Erythroblast (primary cell): ENCODE measurements around the gene RILPL1.
"Not testable (repeated sequence)": the region's sequence is repeated elsewhere in the genome, so short reads cannot be mapped to it uniquely, and the experiment has no call there.

Source experiments
- DNase-seq, 2 experiments: peaks; one replicate each; lab custom pipeline; 2025; lab: John Stamatoyannopoulos, UW
- GATA1 ChIP-seq: IDR thresholded peaks from 2 replicates; pipeline ENCODE4 v1.6.1; 2011; ENCODE audit warnings: low read depth, mild to moderate bottlenecking, control low read depth, low read length, moderate library complexity
- POLR2A ChIP-seq: IDR thresholded peaks from 2 replicates; pipeline ENCODE4 v1.6.1; 2011; ENCODE audit warnings: mild to moderate bottlenecking, low read length

Gene RILPL1

DNA sequence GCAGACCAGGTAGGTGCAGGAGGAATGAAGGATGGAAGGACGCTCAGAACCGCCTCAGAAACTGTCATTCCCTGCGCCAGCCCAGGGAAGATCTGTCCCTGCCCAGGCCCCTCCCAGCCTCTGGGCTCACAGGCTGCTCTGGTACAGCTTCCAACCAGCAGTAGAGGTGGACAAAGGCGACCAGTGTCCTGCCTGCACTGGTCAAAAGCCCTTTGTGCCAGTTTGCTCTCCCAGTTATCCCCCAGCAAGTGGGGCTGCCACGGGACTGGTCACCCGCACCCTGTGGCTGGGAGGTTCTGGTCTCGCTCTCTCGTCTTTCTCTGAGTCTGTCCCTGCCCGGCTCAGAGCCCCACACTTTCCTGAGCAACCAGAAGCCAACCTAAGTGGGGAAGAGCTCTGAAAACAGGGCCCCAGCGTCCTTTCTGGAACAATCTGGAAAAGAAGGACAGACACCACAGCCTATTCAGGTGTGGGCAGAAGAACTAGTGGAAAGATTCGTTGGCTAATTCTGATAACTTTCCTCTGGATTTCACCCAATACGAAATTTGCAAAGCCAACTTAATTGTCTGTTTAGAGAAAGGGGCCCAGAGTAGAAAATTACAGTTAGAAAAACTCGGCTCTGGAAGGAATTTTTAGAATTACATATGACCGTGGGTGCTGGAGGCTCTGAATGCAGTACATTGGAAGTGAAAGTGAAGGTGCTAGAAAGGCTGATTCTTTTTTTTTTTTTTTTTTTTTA is 53.9 kb downstream of the RILPL1 start:
- DNase-seq: no peak

DNA sequence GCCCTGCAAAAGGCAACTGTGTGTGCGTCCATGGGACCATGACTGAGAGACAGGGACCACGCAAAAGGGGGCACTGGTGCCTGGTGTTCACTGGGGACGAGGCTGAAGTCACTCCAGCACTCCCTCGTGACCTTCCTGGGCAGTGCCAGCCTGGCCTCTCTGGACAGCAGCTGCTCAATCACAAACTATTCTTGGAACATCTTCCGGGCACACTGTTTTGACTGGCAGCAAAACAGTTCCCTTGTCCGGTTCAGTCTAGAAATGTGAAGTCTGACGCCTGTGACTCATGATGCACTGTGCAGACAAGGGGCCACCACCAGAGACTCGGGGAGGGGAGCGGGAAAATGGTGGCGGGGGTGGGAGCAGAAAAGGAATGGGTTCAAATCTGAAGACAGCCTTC is 54.8 kb downstream of the RILPL1 start:
- no peak for DNase-seq
- TF ChIP-seq GATA1: no peak
- TF ChIP-seq POLR2A: no peak

More for the DNA sequence above, 53.9 kb downstream of the RILPL1 start:
- TF ChIP-seq GATA1 (no peak), POLR2A (no peak)

DNA sequence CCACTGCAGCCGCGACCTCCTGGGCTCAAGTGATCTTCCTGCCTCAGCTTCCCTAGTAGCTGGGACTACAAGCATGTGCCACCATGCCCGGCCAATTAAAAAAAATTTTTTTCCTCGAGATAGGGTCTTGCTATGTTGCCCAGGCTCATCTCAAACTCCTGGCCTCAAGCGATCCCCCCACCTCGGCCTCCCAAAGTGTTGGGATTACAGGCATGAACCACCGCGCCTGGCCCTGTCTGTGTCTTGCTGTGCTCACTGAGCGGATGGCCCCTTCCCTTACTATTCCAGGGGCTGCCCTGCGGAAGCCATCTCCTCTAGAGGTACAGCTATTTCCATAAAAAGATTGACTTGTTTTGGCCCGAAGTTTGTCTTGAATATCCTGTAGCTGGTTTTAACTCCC is 55.5 kb downstream of the RILPL1 start:
- DNase-seq: no peak
- TF ChIP-seq GATA1: no peak
- TF ChIP-seq POLR2A: no peak

DNA sequence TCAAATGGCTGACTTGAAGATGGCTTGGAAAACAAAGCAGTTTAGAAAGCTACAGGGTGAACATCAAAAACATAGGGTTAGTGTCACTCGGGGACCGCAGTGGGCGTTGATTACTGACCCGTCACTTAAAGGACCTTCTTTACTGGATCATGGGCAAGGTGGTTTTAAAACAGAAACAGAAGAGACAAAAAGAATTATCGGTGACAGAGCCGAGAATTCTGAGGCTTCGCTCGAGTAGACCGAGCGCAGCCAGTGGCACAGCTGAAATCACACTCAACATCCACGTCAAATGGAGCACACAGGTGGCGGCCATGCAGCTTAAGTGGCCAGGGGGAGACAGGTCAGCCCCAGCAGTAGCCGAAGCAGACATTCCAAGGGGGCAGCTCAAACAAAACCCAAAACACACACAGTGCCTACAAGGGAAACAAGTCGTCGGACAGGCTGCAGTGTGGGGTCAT is 58.2 kb downstream of the RILPL1 start:
- no peak for TF ChIP-seq GATA1
- no peak for DNase-seq

DNA sequence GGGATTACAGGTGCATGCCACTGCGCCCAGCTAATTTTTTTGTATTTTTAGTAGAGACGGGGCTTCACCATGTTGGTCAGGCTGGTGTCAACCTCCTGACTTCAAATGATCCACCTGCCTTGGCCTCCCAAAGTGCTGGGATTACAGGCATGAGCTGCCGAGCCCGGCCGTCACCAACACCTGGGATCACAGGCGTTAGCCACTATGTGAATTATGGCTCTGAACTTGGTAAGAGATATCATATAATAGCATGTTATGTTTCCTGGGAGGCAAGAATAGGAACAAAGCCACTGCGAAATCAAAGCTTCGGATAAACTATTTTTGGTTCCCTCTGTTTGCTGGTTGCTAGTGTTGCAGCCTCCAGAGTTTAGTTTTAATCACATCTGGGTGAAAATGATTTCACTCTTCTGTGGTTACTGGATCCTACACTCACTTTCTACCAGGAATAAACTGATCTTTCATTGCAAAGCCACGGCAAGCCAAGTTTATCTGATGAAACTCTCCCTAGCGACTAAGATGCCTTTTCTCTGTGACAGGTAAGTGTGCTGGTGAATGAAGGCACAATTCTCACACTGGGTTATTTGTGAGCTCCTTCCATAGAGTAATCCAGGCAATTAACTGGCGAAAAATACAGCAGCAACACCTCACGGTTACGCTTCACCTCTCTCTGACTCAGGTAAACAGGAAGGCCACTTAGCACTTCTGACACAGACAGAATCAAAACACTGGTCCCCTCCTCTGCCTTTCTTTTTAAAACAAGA is 58.9 kb downstream of the RILPL1 start:
- no peak for DNase-seq

DNA sequence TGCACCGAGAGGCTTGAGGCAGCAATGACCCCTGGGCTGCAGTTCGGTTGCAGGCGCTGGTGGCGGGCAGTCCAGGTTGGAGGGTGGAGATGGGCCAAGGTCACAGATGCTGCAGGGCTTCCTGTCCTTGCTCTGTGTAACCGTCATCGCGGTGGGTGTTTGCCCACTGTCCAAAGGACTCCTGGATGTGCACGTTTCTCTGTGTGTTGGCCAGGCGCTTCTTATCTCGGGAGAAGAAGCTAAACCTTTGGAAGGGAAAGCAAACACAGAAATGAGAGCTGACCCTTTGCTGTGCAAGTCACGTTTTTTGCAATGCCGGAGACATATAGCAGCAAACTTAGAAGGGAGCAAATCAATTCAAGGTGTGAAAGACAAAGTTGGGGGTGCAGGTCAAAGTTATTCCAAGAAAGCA is 61.1 kb downstream of the RILPL1 start:
- no peak for TF ChIP-seq POLR2A
- TF ChIP-seq GATA1: no peak
- no peak for DNase-seq

More for the DNA sequence above, 58.9 kb downstream of the RILPL1 start:
- no peak for TF ChIP-seq GATA1
- TF ChIP-seq POLR2A: no peak

DNA sequence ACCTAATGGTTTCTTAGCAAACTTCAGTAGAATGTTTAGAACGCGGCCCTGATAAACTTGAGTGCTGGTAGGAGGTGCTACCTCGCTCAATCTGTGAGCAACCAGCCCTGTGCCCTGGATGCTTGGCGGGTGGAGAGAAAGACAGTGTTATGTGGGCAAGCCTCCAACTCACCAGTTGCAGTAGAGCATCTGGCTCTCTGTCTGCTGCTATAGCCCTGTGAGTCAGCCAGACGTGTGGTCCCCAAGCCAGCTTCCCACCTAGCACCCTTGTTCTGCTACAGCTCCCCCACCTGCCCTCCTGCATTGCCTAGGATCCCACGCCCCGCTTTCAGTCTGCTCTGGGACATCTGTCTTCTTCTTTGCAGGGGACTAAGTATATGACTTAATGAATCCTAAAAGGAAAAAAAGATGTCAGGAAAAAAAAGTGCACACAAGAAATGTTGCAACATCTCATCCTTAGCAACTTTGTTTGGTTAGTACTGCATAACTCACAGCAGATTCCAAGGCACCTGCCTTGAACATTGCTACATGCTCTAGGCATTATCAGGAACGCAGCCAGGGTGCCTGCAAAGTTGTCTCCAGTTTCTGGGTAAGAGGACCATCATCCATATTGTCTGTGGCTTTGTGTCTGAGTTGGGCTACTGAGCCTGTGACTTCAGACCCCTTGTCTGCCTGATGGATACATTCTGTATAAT is 62.0 kb downstream of the RILPL1 start:
- TF ChIP-seq POLR2A (no peak), GATA1 (no peak)
- no peak for DNase-seq

DNA sequence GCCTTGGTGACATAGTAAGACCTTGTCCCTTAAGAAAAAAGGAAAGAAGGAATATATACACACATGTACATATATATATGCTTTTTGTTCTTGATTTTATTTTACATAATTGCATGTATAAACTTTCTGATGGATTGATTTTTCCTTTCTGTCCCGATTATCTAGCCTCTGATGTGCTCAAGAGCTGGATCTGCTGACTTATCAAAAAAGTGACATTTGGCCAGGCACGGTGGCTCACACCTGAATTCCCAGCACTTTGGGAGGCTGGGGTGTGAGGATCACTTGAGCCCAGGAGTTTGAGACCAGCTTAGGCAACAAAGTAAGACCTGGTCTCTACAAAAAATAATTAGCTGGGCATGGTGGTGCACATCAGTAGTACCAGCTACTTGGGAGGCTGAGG is 63.5 kb downstream of the RILPL1 start:
- DNase-seq: no peak
- TF ChIP-seq GATA1: no peak
- no peak for TF ChIP-seq POLR2A

DNA sequence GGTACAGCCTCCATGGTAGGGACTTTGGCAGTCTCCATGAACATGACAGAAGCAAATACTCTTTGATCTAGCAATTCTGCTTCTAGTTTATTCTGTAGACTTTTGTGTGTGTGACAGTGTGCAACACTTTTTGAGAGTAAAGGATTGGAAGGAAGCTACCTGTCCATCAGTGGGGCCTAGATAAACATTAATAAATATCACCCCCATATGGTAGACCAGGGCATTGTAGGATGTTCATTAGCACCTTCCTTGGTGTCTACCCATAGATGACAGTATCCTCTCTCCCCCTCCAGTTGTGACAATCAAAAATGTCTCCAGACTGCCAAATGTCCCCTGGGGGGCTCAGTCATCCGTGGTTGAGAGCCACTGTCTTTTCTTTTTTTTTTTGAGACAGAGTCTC is 64.7 kb downstream of the RILPL1 start:
- no peak for TF ChIP-seq POLR2A
- no peak for TF ChIP-seq GATA1
- peak; percentile 17 to 33 for DNase-seq

DNA sequence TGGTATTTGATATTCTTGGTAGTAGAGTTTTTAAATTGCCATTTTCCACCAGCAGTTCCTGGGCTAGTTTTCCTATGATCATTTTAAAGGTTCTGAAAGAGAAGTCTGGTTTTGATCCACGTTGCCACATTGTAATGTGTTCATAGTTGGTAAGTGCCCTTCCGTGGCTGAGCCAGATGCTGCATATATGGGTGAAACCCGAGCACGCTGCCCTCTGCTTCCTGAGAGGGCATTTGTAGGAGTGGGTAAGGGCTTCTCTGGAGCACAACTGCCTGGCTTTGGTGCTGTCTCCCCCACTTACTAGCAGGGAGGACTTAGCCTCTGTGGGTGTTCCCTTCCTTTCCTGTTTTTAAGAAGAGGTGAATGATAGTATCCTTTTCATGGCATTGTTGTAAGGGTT is 68.4 kb downstream of the RILPL1 start:
- TF ChIP-seq GATA1 (no peak), POLR2A (no peak)
- no peak for DNase-seq

DNA sequence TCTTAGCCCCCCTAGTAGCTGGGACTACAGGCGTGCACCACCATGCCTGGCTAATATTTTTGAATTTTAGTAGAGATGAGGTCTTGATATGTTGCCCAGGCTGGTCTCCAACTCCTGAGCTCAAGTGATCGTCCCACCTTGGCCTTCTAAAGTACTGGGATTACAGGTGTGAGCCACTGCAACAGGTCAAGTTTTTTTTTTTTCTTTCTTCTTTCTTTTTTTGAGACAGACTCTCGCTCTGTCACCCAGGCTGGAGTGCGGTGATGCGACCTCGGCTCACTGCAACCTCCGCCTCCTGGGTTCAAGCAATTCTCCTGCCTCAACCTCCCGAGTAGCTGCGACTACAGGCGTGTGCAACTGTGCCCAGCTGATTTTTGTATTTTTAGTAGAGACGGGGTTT is 70.3 kb downstream of the RILPL1 start:
- DNase-seq: not testable (repeated sequence)

DNA sequence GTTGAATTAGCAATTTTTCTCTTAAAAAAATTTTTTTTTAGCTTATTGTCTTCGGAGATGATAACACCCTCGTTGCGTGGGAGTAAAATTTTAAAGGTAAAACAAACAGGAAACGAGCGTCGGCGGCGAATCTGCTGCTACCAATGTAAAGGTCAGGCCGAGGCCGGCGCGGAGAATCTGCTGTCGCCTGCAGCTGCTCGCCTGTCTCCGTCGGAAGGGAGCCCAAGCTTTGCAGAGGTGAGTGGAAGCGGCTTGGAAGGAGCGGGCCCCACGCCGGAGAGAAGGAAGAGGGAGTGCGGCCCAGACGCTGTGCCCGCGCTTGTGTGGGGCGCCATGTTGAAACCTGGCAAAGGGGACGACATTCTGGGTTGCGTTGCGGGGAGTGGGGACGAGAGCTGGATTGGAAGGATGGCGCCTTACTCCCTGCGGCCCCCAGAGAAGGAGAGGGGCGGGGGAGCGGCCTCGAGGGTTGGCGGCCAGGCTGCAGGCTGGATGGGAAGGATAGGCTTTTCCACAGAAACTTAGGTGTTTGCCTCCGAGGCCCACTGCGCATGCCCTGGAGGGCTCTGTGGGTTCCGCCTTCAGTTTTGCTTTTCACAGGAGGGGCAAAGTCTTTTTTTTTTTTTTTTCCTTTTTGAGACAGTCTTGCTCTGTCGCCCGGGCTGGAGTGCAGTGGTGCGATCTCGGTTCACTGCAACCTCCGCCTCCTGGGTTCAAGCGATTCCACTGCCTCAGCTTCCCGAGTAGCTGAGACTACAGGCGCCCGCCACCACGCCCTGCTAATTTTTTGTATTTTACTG is 75.3 kb downstream of the RILPL1 start, which contains the start of gene SNRNP35:
Gene SNRNP35 (plus strand): TSS at position 160 of the 800 bp plus-strand sequence. CDS start 7,402 bp downstream, outside the sequence.
- TF ChIP-seq GATA1 (no peak), POLR2A (peak; percentile 83)
- peak; percentile 91 to 92 for DNase-seq

DNA sequence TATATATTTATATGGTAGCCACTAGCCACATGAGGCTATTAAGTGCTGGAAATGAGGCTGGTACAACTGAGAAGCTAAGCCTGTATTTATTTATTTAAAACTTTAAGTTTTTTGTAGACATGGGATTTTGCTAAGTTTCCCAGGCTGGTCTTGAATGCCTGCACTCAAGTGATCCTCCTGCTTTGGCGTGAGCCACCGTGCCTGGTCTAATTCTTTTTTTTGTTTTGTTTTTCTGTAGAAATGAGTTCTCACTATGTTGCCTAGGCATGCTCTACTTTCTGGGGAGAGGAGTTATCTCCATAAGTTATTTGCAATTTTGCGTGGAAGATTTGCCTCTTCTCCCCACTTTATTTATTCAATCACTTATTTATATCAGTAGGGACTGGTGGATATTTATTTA is 80.4 kb downstream of the RILPL1 start:
- TF ChIP-seq POLR2A (no peak), GATA1 (no peak)
- DNase-seq: peak; percentile 19 to 41

DNA sequence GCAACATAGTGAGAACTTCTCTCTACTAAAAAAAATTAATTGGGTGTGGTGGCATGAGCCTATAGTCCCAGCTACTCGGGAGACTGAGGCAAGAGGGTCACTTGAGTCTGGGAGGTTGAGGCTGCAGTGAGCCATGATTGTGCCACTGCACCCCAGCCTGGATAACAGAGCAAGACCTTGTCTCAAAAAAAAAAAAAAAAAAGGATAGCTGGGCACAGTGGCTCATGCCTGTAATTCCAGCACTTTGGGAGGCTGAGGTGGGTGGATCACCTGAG is 81.3 kb downstream of the RILPL1 start:
- DNase-seq: not testable (repeated sequence)
